HG02763 (cell line): ENCODE data around the gene GPAT2.
"Not testable (repeated sequence)": the region's sequence is repeated elsewhere in the genome, so short reads cannot be mapped to it uniquely, and the experiment has no call there.

Experiments
- ATAC-seq: cut with Tn5 transposase; IDR thresholded peaks from one replicate; pipeline ENCODE4 v1.9.1; 2021; ENCODE audit warnings: mild to moderate bottlenecking, moderate library complexity; ENCODE audit not compliant: unreplicated experiment

The GPAT2 gene, protein sequence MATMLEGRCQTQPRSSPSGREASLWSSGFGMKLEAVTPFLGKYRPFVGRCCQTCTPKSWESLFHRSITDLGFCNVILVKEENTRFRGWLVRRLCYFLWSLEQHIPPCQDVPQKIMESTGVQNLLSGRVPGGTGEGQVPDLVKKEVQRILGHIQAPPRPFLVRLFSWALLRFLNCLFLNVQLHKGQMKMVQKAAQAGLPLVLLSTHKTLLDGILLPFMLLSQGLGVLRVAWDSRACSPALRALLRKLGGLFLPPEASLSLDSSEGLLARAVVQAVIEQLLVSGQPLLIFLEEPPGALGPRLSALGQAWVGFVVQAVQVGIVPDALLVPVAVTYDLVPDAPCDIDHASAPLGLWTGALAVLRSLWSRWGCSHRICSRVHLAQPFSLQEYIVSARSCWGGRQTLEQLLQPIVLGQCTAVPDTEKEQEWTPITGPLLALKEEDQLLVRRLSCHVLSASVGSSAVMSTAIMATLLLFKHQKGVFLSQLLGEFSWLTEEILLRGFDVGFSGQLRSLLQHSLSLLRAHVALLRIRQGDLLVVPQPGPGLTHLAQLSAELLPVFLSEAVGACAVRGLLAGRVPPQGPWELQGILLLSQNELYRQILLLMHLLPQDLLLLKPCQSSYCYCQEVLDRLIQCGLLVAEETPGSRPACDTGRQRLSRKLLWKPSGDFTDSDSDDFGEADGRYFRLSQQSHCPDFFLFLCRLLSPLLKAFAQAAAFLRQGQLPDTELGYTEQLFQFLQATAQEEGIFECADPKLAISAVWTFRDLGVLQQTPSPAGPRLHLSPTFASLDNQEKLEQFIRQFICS

DNA sequence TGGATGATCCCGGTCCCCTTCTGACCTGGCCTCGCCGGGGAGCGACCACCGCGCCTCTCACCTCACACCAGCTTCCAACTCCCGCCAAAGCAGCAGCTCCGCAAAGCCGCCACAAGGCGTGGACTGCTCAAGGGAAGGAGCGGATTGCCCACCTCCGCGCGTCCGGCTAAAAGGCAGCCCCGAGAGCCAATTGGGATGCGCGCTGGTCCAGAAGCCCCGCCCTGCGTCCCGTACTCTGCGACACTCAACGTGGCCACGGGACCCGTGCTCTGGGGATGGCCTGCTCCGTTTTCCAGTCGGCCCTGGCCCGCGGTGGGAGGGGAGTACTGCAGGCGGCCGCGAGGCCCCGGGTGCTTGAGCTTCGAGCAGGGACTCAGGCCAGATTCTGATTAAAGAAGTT, at the start of gene GPAT2:
Gene GPAT2, minus strand, starts transcription at position 125 of the 400 bp plus-strand sequence. CDS start 2,557 bp downstream, outside the sequence.
- not testable (repeated sequence) for ATAC-seq

GRCh38 chr2:96083989-96084857, 49.5 kb upstream of the GPAT2 start:
- no peak for ATAC-seq

GRCh38 chr2:96083064-96083939, 48.6 kb upstream of the GPAT2 start:
- no peak for ATAC-seq

- no peak for ATAC-seq
These were observed 47.7 kb upstream of the GPAT2 start for GRCh38 chr2:96082211-96083063.

GRCh38 chr2:96081042-96081441, 46.3 kb upstream of the GPAT2 start:
- no peak for ATAC-seq

- no peak for ATAC-seq
These were observed 40.6 kb upstream of the GPAT2 start for GRCh38 chr2:96075199-96075771.

- no peak for ATAC-seq
These were observed 39.4 kb upstream of the GPAT2 start for GRCh38 chr2:96074156-96074555.

GRCh38 chr2:96073170-96073775, 38.6 kb upstream of the GPAT2 start:
- no peak for ATAC-seq

DNA sequence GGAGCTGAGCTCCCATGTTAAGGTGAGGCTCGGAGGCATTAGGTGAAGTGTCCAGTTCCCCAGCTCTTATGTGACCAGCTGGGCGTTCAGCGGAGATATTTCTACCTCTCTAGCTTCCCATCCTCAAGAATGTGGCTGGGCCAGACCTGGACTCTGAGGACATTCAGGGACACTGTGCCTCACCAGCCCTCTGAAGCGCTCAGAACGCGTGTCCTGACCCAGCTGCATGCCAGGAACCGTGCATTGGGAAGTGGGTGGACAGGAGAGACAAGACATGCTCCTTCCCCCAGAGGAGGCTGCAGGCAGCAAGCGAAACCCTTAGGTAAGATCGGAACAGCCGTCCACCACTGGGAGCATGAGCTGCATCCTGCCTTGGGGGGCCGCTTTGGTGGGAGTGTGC, 38.0 kb upstream of the GPAT2 start:
- ATAC-seq: no peak

DNA sequence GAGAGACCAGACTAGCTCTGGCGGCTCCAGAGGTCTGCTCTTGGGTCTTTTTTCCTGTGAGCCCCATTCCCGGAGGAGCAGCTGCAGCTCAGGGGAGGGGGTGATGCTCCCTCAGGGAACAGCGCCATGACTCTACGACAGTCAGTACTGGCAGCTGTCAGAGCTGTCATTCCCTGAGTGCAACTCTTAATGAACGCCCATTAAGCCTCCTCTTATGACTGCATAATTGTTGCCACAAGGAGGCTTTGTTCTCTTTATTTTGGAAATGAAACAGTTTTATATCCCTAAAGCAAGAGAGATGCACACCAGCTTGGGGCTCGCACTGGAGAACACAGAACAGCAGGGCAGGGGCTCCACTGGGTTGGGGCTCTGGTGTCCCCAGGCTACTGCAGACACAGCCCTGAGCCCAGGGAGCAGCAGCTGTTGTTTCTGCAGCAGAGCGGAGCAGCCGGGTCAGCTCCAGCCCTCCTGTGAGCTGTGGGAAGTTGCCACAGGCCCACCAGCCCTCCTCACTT, 37.3 kb upstream of the GPAT2 start:
- not testable (repeated sequence) for ATAC-seq

GRCh38 chr2:96071087-96071976, 36.6 kb upstream of the GPAT2 start:
- not testable (repeated sequence) for ATAC-seq

DNA sequence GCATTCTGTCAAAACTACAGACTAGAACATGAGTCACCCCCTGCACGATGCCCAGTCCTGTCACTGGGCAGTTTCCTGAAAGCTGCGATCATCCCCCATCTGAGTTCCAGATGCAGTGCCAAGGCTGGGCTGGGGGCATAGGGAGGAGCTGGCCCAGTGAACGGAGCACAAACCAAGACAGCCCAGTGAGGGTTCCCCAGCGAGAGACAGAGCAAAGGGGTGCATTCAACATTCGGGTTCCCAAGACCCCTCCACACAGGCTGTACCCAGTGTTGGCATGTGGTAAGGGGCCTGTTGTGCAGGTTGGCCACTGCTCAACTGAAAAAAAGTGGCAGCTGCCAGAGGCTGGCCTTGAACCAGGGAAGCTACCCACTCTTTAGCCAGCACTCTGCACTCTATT, 35.6 kb upstream of the GPAT2 start:
- not testable (repeated sequence) for ATAC-seq

GRCh38 chr2:96069878-96070277, 35.2 kb upstream of the GPAT2 start:
- not testable (repeated sequence) for ATAC-seq

- ATAC-seq: not testable (repeated sequence)
These were observed 33.3 kb upstream of the GPAT2 start for GRCh38 chr2:96067902-96068581.

- not testable (repeated sequence) for ATAC-seq
These were observed 32.5 kb upstream of the GPAT2 start for GRCh38 chr2:96067098-96067660.

- ATAC-seq: not testable (repeated sequence)
These were observed 31.8 kb upstream of the GPAT2 start for GRCh38 chr2:96066511-96066910.
